ENCODE results near the gene LARGE2. TPM values are rescaled to one million over a fixed set of nuclear protein-coding genes. Genes with fewer than 3 reads are reported as not detected.
A peak's percentile ranks its signal among the peaks of the same experiment; 100 is the strongest.

Gene LARGE2
- total RNA-seq, 1 donor from 2014 or later, result 59.7 TPM

DNA sequence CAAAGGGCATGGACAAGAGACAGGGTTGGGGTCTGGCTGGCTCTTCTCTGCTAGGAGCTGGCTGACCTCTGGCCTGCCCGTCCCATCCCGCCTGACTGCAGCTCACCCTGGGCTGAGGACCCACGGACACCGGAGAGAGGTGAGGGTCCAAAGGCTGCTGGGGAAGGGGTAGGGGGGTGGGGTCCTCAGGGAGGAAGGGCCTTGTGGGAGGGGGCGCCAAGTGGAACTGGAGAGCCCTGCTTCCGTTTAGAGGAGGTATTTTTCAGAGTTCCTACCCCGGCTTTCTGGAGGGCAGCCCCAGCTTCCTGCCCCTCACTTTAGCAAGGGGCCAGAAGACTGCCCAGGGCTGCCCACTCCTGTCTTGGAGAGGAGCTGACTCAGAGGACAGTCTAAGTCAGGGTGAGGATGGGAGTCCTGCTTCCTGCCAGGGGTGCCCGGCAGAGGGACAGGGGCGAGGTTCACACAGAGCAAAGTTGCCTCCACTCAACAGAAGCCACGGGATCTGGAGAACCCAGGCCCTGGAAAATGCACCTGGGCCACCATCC lies 7.1 kb downstream of the LARGE2 start:
- POLR2A ChIA-PET, result interaction anchor here (0.6 to 14.9 kb wide), 13 partner anchors 9 to 932 kb away, joined by 3 to 263 read pairs (median 8); partner anchors contain the start of genes CRY2, PEX16 and PHF21A

DNA sequence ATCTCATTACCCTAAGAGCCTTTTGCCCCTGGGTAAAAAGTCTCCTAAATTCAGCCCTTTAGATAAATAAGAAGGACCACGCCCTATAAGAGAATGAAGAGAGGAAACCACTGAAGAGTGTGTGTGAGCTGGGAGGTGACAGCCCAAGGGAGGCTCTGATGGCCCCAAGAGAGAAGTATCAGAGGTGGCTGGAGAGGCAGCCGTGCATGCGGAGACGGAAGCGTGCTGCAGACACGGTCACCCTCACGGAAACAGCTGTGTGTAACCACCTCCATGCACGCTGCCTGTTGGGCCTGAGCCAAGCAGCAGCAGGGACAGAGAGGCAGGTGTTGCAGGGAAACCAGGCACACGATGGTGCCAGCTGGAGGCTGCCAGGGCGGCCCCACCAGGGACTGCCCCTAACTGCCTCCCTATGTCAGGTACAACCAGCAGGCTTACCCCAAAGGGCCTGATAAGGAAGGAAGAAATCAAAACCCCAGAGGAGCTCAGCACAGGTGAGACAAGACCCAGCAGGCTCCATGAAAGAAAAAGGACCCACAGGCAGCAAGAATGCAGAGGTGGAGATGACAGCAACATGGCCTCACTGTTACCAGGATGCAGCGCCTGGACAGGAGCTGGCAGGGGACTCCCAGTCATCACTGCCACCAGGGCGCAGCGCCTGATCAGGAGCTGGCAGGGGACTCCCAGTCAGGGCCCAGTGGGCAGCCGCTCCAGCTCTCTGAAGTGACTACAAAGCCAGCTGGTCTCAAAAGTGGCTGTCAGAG lies 7.8 kb downstream of the LARGE2 start:
- peaks cover 96% of the 10 kb centered on the region for H3K4me1 Mint-ChIP-seq
- H3K27ac Mint-ChIP-seq, result peak overlapping the region; percentile 97
- TF ChIP-seq, protein P1, sequence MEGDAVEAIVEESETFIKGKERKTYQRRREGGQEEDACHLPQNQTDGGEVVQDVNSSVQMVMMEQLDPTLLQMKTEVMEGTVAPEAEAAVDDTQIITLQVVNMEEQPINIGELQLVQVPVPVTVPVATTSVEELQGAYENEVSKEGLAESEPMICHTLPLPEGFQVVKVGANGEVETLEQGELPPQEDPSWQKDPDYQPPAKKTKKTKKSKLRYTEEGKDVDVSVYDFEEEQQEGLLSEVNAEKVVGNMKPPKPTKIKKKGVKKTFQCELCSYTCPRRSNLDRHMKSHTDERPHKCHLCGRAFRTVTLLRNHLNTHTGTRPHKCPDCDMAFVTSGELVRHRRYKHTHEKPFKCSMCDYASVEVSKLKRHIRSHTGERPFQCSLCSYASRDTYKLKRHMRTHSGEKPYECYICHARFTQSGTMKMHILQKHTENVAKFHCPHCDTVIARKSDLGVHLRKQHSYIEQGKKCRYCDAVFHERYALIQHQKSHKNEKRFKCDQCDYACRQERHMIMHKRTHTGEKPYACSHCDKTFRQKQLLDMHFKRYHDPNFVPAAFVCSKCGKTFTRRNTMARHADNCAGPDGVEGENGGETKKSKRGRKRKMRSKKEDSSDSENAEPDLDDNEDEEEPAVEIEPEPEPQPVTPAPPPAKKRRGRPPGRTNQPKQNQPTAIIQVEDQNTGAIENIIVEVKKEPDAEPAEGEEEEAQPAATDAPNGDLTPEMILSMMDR (IDR thresholded peaks at IDR 0.05), result no peak
- H3K27me3 Mint-ChIP-seq, result no peaks in the 10 kb centered on the region
- ChIA-PET CTCF (interaction anchor here (0.6 to 2.5 kb wide), 9 partner anchors 9 to 1320 kb away, joined by 3 to 13 read pairs (median 4); partner anchors contain the start of gene PEX16), POLR2A (interaction anchor here (0.6 to 14.9 kb wide), 14 partner anchors 9 to 1989 kb away, joined by 3 to 263 read pairs (median 5); partner anchors contain the start of genes CRY2, PEX16 and PHF21A)
- no peaks in the 10 kb centered on the region for H3K9me3 Mint-ChIP-seq
- peak; percentile 78 for DNase-seq
- peak overlapping the region; percentile 94 for H3K4me3 Mint-ChIP-seq
- ATAC-seq (ENCODE audit: low read depth), result peak; percentile 82
- H3K36me3 Mint-ChIP-seq (ENCODE audit: low read depth), result peaks cover 64% of the 10 kb centered on the region
- intact Hi-C loops (cut with micrococcal nuclease), result loop anchor here (1.0 to 10.0 kb wide), 12 partner anchors 8 to 1363 kb away; partner anchors contain the start of genes ARHGAP1, CD82, CRY2 and DDB2

More for the DNA sequence above, 7.1 kb downstream of the LARGE2 start:
- TF ChIP-seq, protein P1 (IDR thresholded peaks at IDR 0.05), result no peak
- peak overlapping the region; percentile 97 for H3K27ac Mint-ChIP-seq
- DNase-seq (peak; percentile 14), ATAC-seq (ENCODE audit: low read depth) (peak; percentile 4)
- no peaks in the 10 kb centered on the region for H3K9me3 Mint-ChIP-seq
- H3K4me1 Mint-ChIP-seq, result peaks cover 96% of the 10 kb centered on the region
- peaks cover 59% of the 10 kb centered on the region for H3K36me3 Mint-ChIP-seq (ENCODE audit: low read depth)
- CTCF ChIA-PET, result interaction anchor here (1.0 to 2.5 kb wide), 5 partner anchors 11 to 77 kb away, joined by 4 to 13 read pairs (median 7); partner anchors contain the start of gene PEX16
- H3K4me3 Mint-ChIP-seq, result peak overlapping the region; percentile 94
- intact Hi-C loops (cut with micrococcal nuclease), result loop anchor here (1.0 to 10.0 kb wide), 12 partner anchors 7 to 1362 kb away; partner anchors contain the start of genes ARHGAP1, CD82, CRY2 and DDB2
- H3K27me3 Mint-ChIP-seq, result no peaks in the 10 kb centered on the region

DNA sequence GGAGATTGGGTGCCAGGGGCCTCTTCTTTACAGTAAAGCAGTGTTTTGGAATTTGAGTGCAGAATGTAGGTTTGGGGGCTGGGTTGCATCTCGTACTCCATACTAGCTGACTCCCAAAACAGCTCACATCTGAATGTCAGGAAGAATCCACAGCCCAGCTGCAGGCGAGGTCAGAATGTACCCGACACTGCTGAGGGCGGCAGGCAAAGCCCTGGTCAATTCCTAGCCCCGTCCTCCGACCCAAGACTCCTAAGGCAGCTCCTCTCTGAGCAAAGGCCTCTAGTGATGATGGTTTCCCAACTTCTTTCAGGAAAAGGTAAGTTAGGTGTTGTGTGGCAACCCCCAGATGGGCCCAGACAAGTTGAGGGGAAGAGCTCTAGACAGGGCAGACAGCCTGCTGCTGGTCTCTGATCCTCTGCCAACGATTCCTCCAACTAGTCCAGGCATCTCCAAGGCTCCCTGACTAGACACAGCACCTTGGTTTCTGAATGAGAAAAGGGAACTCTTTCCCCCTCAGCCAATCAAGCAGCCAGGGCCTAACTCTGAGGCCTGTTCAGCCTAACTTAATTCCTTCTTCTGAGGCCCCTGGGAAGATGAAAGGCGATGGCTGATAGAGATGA lies 8.6 kb downstream of the LARGE2 start:
- Mint-ChIP-seq H3K27ac (peak overlapping the region; percentile 97), H3K27me3 (no peaks in the 10 kb centered on the region), H3K36me3 (ENCODE audit: low read depth) (peaks cover 62% of the 10 kb centered on the region), H3K4me3 (peak overlapping the region; percentile 94), H3K4me1 (peaks cover 99% of the 10 kb centered on the region), H3K9me3 (no peaks in the 10 kb centered on the region)
- TF ChIP-seq, protein P1 (IDR thresholded peaks at IDR 0.05), result no peak
- ChIA-PET POLR2A (interaction anchor here (0.7 to 14.9 kb wide), 13 partner anchors 8 to 1988 kb away, joined by 3 to 263 read pairs (median 7); partner anchors contain the start of genes CRY2, PEX16 and PHF21A), CTCF (interaction anchor here (0.9 to 2.5 kb wide), 8 partner anchors 8 to 159 kb away, joined by 4 to 13 read pairs (median 5); partner anchors contain the start of gene PEX16)
- intact Hi-C loops (cut with micrococcal nuclease), result loop anchor here (1.0 to 10.0 kb wide), 12 partner anchors 7 to 1364 kb away; partner anchors contain the start of genes ARHGAP1, CD82, CRY2 and DDB2
- DNase-seq, result peak; percentile 16
- ATAC-seq (ENCODE audit: low read depth), result no peak

DNA sequence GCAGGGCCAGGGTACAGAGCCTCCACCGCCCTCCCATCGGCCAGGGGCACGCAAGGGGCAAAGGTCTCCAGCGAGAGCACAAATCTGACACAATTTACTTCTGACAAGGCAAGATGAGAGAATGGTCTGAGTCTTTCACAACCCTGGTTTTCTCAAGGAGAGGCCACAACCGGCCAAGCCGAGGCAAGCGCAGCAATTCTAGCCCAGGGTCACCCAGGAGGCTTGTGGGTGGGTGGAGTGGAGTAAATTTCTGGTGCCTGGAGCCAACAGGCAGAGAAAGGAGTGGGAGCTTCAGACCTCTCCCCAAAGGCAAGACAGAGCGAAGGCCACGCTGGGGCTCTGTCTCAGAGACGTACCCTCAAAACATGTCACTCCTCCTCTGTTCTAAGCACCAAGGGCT lies 9.3 kb downstream of the LARGE2 start:
- CTCF ChIA-PET, result interaction anchor here (1.1 to 2.5 kb wide), 3 partner anchors 8 to 13 kb away, joined by 4 to 10 read pairs (median 4); partner anchors contain the start of gene PEX16
- DNase-seq, result peak; percentile 15
- intact Hi-C loops (cut with micrococcal nuclease), result loop anchor here (2.0 to 10.0 kb wide), 6 partner anchors 33 to 1364 kb away; partner anchors contain the start of genes ARHGAP1, CD82, MAPK8IP1 and PHF21A
- H3K4me1 Mint-ChIP-seq, result peaks cover 98% of the 10 kb centered on the region
- H3K27me3 Mint-ChIP-seq, result no peaks in the 10 kb centered on the region
- ATAC-seq (ENCODE audit: low read depth), result no peak
- POLR2A ChIA-PET, result interaction anchor here (2.1 to 14.9 kb wide), 3 partner anchors 7 to 14 kb away, joined by 11 to 263 read pairs (median 29); partner anchors contain the start of gene PEX16
- peak overlapping the region; percentile 97 for H3K27ac Mint-ChIP-seq
- H3K36me3 Mint-ChIP-seq (ENCODE audit: low read depth), result peaks cover 55% of the 10 kb centered on the region
- H3K4me3 Mint-ChIP-seq, result peak overlapping the region; percentile 94
- TF ChIP-seq, protein P1 (IDR thresholded peaks at IDR 0.05), result no peak
- no peaks in the 10 kb centered on the region for H3K9me3 Mint-ChIP-seq

Data from activated B cell treated with CpG ODN at 0.5 μM for 24 hours (primary cell).